GM21447 (cell line): ENCODE data around the gene GLT8D1.
A peak's percentile ranks its signal among the peaks of the same experiment; 100 is the strongest.
"Not testable (repeated sequence)": the region's sequence is repeated elsewhere in the genome, so short reads cannot be mapped to it uniquely, and the experiment has no call there.

Source experiments
- ATAC-seq: cut with Tn5 transposase; IDR thresholded peaks from one replicate; pipeline ENCODE4 v1.9.1; 2021; ENCODE audit not compliant: unreplicated experiment

The GLT8D1 gene

DNA sequence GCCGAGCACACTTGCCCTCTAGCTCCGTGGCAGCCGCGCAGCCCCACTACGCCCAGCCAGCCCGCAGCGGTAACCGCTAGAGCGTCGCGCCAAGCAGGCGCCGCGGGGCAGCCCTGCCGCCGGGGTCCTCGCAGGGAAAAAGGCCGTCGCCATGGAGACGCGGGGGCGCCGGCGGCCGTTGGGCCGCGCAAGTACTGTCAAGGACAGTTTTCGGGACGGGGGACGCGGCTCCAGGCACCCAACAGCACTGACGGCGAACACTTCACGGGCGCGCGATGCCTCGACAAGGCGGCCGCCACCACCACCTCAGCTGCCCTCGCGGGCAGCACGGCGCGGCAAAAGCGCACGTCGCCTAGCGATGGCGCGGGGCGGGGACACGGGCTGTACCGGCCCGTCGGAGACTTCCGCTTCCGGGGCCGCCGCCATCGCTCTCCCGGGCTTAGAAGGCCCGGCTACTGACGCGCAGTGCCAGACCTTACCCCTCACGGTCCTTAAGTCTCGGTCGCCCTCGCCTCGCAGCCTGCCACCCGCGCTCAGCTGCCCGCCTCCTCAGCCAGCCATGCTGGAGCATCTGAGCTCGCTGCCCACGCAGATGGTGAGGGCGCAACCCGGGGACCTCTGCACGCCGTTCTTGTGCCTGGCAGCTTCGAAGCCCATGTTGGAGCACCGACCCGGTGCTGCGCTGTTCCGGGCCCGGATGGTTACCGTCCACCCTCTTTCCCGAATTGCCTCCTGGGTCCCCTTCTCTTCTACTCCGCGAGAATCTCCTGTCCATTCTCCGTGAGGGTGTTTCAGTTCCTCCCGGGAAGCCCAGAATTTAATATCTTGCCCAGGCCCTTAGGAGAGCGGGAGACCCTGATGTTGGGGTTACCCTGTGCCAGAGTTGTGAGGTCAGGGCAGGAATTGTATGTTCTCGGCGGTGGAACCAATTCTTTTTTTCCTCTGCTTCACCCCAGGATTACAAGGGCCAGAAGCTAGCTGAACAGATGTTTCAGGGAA is at the start of gene GLT8D1, which contains the start of gene SPCS1:
TSS of gene GLT8D1 (minus strand) at position 104 of the 999 bp plus-strand sequence. CDS start 5,331 bp downstream, outside the sequence.
TSS of gene SPCS1 (plus strand) at position 419 of the 999 bp plus-strand sequence. CDS start at position 560, 141 bp downstream.
- peak; percentile 69 for ATAC-seq

GRCh38 chr3:52754373-52754772 is 48.8 kb upstream of the GLT8D1 start:
- no peak for ATAC-seq

GRCh38 chr3:52752045-52752660 is 46.6 kb upstream of the GLT8D1 start:
- ATAC-seq, result no peak

DNA sequence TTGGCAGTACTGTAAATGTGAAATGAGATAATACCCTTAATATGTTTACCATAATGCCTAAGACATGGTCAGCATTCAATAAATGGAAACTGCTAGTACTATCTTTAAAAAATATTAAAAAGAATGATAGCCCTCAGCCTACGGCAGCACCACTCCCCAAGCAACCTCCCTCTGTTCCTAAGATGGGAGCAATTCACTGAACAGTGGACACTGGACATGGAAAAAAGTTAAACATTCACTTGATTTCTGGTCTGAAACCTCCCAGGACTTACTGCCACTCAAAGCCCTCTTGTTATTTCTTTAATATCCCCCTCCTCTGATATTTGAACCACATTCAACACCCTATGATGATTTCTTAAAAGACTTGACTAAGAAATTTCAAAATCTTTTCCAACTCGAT is 38.1 kb upstream of the GLT8D1 start:
- no peak for ATAC-seq

DNA sequence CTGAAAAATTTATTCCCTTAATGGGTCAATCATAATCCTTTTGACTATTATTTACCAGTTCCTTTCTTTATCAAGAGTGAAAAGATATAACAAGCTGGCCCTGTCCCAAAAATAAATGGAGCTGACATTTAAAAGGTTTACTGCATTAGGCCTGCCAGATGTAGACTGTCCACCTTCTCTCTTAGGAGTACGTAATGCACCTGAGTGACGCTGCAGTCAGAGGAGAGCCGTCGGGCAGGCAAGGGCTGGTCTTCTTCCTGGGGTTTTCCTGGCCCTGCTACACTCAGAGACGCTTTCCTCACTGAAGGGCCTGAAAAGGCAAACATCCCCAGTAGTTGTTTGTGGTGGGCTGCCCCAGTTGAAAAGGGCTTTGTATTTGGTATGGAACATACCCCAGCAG is 37.6 kb upstream of the GLT8D1 start:
- no peak for ATAC-seq

- ATAC-seq, result no peak
These were observed 36.9 kb upstream of the GLT8D1 start for GRCh38 chr3:52742418-52743041.

- no peak for ATAC-seq
These were observed 34.1 kb upstream of the GLT8D1 start for GRCh38 chr3:52739730-52740129.

DNA sequence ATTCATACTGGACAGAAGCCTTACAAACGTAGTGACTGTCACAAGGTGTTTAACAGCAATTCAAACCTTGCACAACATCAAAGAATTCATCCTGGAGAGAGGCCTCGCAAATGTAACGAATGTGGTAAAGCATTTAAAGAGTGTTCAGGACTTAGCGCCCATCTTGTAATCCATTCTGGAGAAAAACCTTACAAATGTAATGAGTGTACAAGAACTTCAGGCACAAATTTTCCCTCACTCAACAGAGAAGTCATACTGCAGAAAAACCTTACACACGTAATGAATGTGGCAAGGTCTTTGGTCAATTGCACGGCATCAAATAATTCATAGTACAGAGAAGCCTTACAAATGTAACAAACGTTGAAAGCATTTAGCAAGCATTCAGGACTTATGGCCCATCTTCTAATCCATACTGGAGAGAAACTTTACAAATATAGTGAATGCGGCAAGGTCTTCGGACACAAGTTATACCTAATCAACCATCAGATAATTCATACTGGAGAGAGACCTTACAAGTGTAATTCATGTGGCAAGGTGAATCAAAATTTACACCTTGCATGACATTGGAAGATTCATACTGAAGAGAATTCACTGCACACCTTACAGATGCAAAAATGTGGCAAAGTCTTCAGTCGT is 27.8 kb upstream of the GLT8D1 start:
- ATAC-seq, result no peak

DNA sequence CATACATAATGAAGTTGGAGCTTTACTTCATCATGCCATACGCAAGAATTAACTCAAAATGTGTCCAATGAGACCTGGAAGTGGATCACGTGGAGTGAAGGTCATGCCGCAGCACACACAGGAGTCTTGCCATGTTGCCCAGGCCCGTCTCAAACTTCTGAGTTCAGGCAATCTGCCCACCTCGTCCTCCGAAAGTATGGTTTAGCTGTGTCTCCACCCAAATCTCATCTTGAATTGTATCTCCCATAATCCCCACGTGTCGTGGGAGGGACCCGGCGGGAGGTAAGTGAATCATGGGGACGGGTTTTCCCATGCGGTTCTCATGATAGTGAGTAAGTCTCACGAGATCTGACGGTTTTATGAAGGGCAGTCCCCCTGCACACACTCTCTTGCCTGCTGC is 26.0 kb upstream of the GLT8D1 start:
- ATAC-seq, result no peak

DNA sequence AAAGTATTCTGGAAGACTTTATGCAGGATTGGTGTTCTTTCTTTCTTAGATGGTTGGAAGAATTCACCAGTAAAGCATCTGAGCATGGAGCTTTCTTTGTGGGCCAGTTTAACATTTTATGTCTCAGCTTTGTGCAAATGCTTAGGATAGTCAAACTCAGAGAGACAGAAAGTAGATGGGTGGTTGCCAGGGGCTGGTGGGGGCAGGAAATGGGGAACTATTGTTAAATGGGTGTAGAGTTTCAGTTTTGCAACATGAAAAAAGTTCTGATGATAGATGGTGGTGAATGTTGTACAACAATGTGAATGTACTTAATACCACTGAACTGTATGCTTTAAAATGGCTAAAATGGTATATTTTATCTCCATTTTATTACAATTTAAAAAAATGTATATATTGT is 25.1 kb upstream of the GLT8D1 start:
- no peak for ATAC-seq

GRCh38 chr3:52728753-52729152 is 23.2 kb upstream of the GLT8D1 start:
- not testable (repeated sequence) for ATAC-seq

DNA sequence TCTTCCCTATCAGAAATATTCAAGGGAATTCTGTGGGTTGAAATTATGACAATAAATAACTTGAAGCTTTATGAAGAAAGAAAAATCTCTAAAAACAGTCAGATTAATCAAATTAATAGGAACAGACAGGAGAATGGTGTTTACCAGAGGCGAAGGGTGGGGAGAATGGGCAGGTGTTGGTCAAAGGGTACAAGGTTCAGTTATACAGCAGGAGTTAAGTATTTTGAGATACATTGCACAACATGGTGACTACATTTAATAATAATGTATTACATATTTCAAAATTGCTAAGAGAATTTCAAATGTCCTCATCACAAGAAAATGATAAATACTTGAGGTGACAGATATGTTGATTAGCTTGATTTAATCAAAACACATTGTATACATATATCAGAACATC is 18.9 kb upstream of the GLT8D1 start:
- no peak for ATAC-seq

GRCh38 chr3:52723935-52724334 is 18.3 kb upstream of the GLT8D1 start:
- ATAC-seq, result no peak

- no peak for ATAC-seq
These were observed 16.9 kb upstream of the GLT8D1 start for GRCh38 chr3:52722491-52722890.

DNA sequence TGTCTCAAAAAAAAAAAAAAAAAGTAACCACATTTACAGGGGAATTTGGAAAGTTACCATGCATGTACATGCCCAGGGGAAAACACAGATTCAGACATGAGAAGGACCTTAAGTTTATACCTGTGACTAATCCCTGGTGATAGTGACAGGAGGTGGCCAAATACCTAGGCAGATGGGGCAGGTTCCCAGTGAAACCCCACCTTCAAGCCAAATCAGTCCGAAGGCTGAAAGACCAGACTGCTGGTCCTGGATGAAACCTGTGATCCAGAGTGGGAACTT is 16.1 kb upstream of the GLT8D1 start:
- no peak for ATAC-seq

DNA sequence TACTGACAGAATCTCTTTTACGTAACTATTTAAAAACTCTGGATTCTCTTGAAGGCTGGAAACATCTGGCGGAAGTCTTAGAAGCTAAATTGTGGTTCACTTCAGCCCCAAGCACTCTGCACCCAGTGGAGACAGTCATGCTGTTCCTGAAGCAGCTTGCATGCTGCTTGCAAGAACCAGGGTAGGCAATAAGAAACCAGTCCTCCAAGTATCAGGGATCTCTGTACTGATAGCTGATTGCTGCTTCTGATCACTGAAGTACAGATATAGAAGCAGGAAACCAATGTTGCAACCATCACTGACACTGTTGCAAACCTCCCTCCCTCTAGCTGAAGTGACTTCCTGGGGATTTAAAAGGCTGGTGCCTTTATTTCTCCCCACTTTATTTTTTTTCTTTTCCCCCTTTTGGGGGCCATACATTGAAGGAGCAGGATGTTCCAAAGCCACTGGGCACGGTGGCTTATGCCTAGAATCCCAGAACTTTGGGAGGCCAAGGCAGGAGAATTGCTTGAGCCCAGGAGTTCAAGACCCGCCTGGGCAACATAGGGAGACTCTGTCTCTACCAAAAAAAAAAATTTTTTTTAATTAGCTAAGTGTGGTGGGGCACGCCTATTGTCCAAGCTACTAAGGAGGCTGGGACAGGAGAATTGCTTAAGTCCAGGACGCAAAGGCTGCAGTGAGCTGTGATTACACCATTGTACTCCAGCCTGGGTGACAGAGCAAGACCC is 15.6 kb upstream of the GLT8D1 start:
- peak; percentile 82 for ATAC-seq

DNA sequence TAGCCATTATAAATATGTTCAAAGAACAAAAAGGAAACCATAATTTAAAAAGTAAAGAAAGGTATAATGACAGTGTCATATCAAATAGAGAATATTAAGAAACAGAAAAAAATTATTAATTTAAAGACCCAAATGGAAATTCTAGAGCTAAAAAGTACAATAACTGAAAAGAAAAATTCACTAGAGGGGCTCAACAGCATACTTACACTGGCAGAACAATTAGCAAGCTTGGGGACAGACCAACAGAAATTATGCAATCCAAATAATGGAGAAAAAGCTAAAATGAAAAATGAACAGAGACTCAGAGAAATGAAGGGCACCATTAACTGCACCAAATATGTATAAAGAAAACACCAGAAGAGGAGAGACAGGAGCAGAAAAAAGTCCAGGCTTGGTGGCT is 14.0 kb upstream of the GLT8D1 start:
- no peak for ATAC-seq

DNA sequence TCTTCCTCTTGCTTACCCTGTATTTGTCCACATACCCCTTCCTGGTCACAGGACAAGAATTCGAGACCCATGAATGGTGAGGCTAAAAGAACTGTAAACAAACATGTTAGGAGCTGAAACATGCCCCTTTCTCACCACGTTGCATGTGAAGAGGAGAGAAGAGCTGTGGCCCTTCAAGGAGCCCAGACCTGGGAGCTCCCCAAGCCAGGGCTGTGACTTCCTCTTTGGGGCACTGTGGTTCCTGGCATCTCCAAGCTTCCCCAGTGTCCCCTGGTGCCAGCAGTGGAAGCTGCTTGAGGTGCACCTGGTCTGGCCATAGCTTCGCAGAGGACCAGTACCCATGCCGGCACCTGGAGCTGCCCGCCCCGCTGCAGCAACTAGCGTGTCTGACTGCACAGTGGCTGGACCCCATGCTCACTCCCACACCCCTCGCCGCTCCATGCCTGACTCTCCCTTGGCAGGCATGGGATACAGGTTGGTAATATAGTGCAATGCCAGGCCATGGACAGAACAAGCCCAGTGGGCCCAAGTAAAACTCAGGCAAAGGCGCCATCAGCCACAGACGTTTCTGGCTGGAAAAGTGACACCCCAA is 10.2 kb upstream of the GLT8D1 start:
- no peak for ATAC-seq

GRCh38 chr3:52714335-52715302 is 9.0 kb upstream of the GLT8D1 start:
- no peak for ATAC-seq
